ENCODE measurements around the gene VWA2. TPM values are rescaled to one million over a fixed set of nuclear protein-coding genes. Genes with fewer than 3 reads are reported as not detected.

VWA2 gene
- total RNA-seq = 0.16 TPM in 1 of 2 replicates, not detected in the other

GRCh38 chr10:114239117-114239993, at the start of gene VWA2:
Gene VWA2, plus strand, starts transcription at chr10:114239254. Its CDS starts 9,460 bp downstream, at chr10:114248714.

Other genes starting within 250 kb of the VWA2 start
- gene ADRB1, start 195.4 kb upstream of the VWA2 start, total RNA-seq = not detected in 2 replicates
- gene CCDC186, start 65.1 kb upstream of the VWA2 start, total RNA-seq = 14.8 TPM in 2 replicates
- gene TDRD1, start 59.9 kb upstream of the VWA2 start, total RNA-seq = 3.3 and 4.7 TPM in 2 replicates
- 0.49 and 1.8 TPM in 2 replicates for gene AFAP1L2, start 165.2 kb downstream of the VWA2 start, total RNA-seq

Measured in hair follicle dermal papilla cell (primary cell).